ENCODE results near the gene NXNL1.

DNA sequence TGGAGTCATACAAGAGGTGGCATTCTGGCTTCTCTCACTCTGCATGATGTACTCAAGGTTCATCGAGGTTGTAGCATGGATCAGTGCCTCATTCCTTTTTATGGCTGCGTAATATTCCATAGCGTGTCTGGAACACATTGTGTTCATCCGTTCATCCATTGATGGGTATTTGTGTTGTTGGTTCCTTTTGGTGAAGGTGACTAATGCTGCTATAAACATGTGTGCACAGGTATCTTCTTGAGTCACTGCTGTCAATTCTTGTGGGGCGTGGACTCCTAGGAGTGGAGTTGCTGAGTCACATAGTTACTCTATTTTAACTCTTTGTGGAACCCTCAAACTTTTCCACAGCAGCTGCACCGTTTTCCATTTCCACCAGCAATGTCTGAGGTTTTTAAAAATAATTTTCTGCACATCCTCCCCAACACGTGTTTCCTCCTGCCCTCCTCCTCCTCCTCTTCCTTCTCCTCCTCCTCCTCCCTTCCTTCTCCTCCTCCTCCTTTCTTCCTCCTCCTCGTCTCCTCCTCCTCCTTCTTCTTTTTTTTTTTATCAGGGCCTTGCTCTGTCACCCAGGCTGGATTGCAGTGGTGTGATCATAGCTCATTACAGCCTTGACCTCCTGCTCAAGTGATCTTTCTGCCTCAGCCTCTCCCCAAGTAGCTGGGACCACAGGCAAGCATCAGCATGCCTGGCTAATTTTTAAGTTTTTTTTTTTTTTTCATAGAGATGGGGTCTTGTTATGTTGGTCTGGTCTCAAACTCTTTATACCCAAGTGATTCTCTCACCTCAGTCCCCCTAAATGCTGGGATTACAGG, 10.3 kb downstream of the NXNL1 start:
- TF ChIP-seq, protein P1, sequence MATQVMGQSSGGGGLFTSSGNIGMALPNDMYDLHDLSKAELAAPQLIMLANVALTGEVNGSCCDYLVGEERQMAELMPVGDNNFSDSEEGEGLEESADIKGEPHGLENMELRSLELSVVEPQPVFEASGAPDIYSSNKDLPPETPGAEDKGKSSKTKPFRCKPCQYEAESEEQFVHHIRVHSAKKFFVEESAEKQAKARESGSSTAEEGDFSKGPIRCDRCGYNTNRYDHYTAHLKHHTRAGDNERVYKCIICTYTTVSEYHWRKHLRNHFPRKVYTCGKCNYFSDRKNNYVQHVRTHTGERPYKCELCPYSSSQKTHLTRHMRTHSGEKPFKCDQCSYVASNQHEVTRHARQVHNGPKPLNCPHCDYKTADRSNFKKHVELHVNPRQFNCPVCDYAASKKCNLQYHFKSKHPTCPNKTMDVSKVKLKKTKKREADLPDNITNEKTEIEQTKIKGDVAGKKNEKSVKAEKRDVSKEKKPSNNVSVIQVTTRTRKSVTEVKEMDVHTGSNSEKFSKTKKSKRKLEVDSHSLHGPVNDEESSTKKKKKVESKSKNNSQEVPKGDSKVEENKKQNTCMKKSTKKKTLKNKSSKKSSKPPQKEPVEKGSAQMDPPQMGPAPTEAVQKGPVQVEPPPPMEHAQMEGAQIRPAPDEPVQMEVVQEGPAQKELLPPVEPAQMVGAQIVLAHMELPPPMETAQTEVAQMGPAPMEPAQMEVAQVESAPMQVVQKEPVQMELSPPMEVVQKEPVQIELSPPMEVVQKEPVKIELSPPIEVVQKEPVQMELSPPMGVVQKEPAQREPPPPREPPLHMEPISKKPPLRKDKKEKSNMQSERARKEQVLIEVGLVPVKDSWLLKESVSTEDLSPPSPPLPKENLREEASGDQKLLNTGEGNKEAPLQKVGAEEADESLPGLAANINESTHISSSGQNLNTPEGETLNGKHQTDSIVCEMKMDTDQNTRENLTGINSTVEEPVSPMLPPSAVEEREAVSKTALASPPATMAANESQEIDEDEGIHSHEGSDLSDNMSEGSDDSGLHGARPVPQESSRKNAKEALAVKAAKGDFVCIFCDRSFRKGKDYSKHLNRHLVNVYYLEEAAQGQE (IDR thresholded peaks at IDR 0.05), result no peak
- TF ChIP-seq, protein P2, sequence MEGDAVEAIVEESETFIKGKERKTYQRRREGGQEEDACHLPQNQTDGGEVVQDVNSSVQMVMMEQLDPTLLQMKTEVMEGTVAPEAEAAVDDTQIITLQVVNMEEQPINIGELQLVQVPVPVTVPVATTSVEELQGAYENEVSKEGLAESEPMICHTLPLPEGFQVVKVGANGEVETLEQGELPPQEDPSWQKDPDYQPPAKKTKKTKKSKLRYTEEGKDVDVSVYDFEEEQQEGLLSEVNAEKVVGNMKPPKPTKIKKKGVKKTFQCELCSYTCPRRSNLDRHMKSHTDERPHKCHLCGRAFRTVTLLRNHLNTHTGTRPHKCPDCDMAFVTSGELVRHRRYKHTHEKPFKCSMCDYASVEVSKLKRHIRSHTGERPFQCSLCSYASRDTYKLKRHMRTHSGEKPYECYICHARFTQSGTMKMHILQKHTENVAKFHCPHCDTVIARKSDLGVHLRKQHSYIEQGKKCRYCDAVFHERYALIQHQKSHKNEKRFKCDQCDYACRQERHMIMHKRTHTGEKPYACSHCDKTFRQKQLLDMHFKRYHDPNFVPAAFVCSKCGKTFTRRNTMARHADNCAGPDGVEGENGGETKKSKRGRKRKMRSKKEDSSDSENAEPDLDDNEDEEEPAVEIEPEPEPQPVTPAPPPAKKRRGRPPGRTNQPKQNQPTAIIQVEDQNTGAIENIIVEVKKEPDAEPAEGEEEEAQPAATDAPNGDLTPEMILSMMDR (IDR thresholded peaks at IDR 0.05; ENCODE audit: low read depth, low read length, missing input control), result no peak
- TF ChIP-seq, protein P3, sequence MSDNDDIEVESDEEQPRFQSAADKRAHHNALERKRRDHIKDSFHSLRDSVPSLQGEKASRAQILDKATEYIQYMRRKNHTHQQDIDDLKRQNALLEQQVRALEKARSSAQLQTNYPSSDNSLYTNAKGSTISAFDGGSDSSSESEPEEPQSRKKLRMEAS (IDR thresholded peaks at IDR 0.05), result no peak
- TF ChIP-seq FOXA1 (IDR thresholded peaks at IDR 0.05) (no peak), TAF1 (conservative IDR thresholded peaks at IDR 0.05) (no peak), YY1 (IDR thresholded peaks at IDR 0.05) (no peak), SP1 (IDR thresholded peaks at IDR 0.05) (no peak)
